Small intestine (tissue), 7 donors: Measurements from ENCODE around the gene ZNF37A. TPM values are rescaled to one million over a fixed set of nuclear protein-coding genes. Genes with fewer than 3 reads are reported as not detected.

Experiments used
- DNase-seq, 2 donors: peaks; one replicate each; pipeline versions ENCODE4 v3.0.0 to v3.0.0-alpha.2; 2013
- FAIRE-seq: peaks from 2 replicates; lab custom pipeline; 2012; peaks lifted over from hg19 to GRCh38; lab: Jason Lieb, UNC
- H3K27ac ChIP-seq, 3 donors: one replicate each; pipeline ENCODE4 v1.5.1; 2013; ENCODE audit warnings: low read length in 2 of 3, mild to moderate bottlenecking in 2 of 3, control low read depth in 1 of 3, inconsistent platforms in 1 of 3, low read depth in 1 of 3, moderate library complexity in 1 of 3
- H3K27me3 ChIP-seq, 3 donors: one replicate each; pipeline ENCODE4 v1.6.1; 2013; ENCODE audit warnings: low read length in 3 of 3, inconsistent platforms in 1 of 3; ENCODE audit not compliant: control insufficient read depth in 3 of 3, insufficient read depth in 3 of 3
- H3K36me3 ChIP-seq, 3 donors: one replicate each; pipeline ENCODE4 v1.6.1; 2013; ENCODE audit warnings: low read length in 3 of 3, inconsistent platforms in 1 of 3, low read depth in 1 of 3, mild to moderate bottlenecking in 1 of 3, moderate library complexity in 1 of 3; ENCODE audit not compliant: control insufficient read depth in 3 of 3, insufficient read depth in 2 of 3
- H3K4me1 ChIP-seq, 3 donors: one replicate each; pipeline ENCODE4 v1.6.1; 2013; ENCODE audit warnings: low read length in 2 of 3, inconsistent platforms in 1 of 3, low read depth in 1 of 3, mild to moderate bottlenecking in 1 of 3, moderate library complexity in 1 of 3; ENCODE audit not compliant: control insufficient read depth in 3 of 3, insufficient read depth in 2 of 3
- H3K4me3 ChIP-seq, 3 donors: one replicate each; pipeline ENCODE4 v1.5.1; 2013; ENCODE audit warnings: low read length in 3 of 3, control low read depth in 1 of 3, inconsistent platforms in 1 of 3, low read depth in 1 of 3, mild to moderate bottlenecking in 1 of 3, moderate library complexity in 1 of 3
- H3K9me3 ChIP-seq, 2 donors: one replicate each; pipeline ENCODE4 v1.6.1; 2013; ENCODE audit warnings: low read depth in 1 of 2, low read length in 1 of 2; ENCODE audit not compliant: control insufficient read depth in 2 of 2, insufficient read depth in 1 of 2
- WGBS, 3 donors: extraction: QIAGEN DNeasy Blood & Tissue Kit; methylation state at CpG; one replicate each; pipeline ENCODE4 v1.1.7; 2013; 5-methylcytosine and 5-hydroxymethylcytosine counted together
- polyA plus RNA-seq, 4 donors: library from polyadenylated mRNA; stranded (reverse) in 3 of 4; unstranded in 1 of 4; fragments of 200-250 nt in 3 of 4; fragments of 120-200 nt in 1 of 4; gene quantifications; one replicate each; pipeline versions ENCODE4 v1.2.1 to v1.2.3, GENCODE V29; 2013
- donor health status: healthy with polysubstance abuse.
- donor health status: control.
- donor health status: control.
- donor health status: Bipolar disorder and iron deficiency.
- donor health status: healthy.

The ZNF37A gene
- polyA plus RNA-seq, 4 donors = 2.2 to 11.6 (median 3.5) TPM

DNA sequence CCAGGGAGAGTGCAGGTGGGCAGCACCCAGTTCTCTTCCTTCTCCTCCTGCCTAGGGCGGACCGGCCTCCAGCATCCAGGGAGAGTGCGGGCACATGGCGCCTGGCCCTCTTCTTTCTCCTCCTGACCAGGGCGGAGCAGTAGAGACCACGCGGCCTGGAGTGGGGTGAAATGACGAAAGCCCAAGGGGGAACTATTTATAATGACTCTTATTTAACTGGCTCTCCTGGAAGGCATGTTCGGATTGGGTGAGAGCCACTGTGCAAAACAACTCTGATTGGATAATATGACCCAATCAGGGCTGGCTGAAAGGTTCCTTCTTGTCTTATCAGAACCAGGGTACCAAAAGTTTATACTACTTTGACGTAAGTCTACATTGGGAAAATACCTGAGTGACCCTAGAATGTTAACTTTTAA, 63.1 kb downstream of the ZNF37A start:
- FAIRE-seq (no peak), DNase-seq (no peak)
- peaks cover 0 to 36% of the 10 kb centered on the region in 2 donors for H3K9me3 ChIP-seq
- H3K36me3 ChIP-seq = no peaks in the 10 kb centered on the region
- H3K27me3 ChIP-seq = no peaks in the 10 kb centered on the region
- H3K4me3 ChIP-seq = no peak overlapping the region
- 86 to 96% (median 91%) methylated on average over 10 of the region's 10 CpGs for WGBS, 3 donors
- no peak overlapping the region for H3K27ac ChIP-seq
- no peaks in the 10 kb centered on the region for H3K4me1 ChIP-seq

GRCh38 chr10:38159004-38159403, 64.9 kb downstream of the ZNF37A start:
- no peak overlapping the region for H3K4me3 ChIP-seq
- 70 to 73% (median 71%) methylated on average over 2 of the region's 2 CpGs for WGBS, 3 donors
- DNase-seq = no peak
- no peaks in the 10 kb centered on the region for H3K27me3 ChIP-seq
- peaks cover 0 to 27% of the 10 kb centered on the region in 2 donors for H3K9me3 ChIP-seq
- H3K4me1 ChIP-seq = no peaks in the 10 kb centered on the region
- FAIRE-seq = no peak
- no peaks in the 10 kb centered on the region for H3K36me3 ChIP-seq
- no peak overlapping the region for H3K27ac ChIP-seq

GRCh38 chr10:38163617-38164016, 69.5 kb downstream of the ZNF37A start:
- H3K9me3 ChIP-seq = peaks cover 0 to 20% of the 10 kb centered on the region in 2 donors
- H3K4me3 ChIP-seq = no peak overlapping the region
- WGBS, 3 donors = 3 to 17% (median 14%) methylated on average over 1 of the region's 1 CpG
- H3K27me3 ChIP-seq = no peaks in the 10 kb centered on the region
- FAIRE-seq (no peak), DNase-seq (no peak)
- H3K36me3 ChIP-seq = no peaks in the 10 kb centered on the region
- H3K4me1 ChIP-seq = no peaks in the 10 kb centered on the region
- H3K27ac ChIP-seq = no peak overlapping the region

DNA sequence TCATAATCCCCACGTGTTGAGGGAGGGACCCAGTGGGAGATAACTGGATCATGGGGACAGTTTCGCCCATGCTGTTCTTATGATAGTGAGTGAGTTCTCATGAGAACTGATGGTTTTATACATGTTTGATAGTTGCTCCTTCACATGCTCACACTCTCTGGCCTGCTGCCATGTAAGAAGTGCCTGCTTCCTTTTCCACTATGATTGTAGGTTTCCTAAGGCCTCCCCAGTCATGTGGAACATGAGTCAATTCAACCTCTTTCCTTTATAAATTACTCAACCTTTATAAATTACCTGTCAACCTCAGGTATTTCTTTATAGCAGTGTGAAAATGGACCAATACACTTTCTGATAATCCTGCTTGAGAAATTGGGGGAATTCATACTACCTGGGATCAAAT, 80.2 kb downstream of the ZNF37A start:
- Histone ChIP-seq H3K27ac (no peak overlapping the region), H3K4me3 (no peak overlapping the region), H3K27me3 (no peaks in the 10 kb centered on the region), H3K4me1 (no peaks in the 10 kb centered on the region), H3K9me3 (peaks cover 0 to 11% of the 10 kb centered on the region in 2 donors), H3K36me3 (no peaks in the 10 kb centered on the region)
- DNase-seq (no peak), FAIRE-seq (no peak)
- WGBS, 3 donors = 43 to 54% (median 45%) methylated on average over 2 of the region's 2 CpGs

DNA sequence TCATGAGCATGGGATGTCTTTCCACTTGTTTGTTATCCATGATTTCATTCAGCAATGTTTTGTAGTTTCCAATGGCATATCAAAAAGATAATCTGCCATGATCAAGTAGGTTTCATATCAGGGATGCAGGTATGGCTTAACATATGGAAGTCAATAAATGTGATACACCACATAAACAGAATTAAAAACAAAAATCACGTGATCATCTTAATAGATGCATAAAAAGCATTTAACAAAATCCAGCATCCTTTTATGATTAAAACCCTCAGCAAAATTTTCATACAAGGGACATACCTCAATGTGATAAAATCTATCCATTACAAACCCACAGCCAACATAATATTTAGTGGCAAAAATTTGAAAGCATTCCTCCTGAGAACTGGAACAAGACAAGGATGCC, 90.3 kb downstream of the ZNF37A start:
- WGBS, 3 donors = 29 to 39% (median 30%) methylated on average over 1 of the region's 1 CpG

More for the DNA sequence above, 90.3 kb downstream of the ZNF37A start:
- Histone ChIP-seq H3K36me3 (no peaks in the 10 kb centered on the region), H3K9me3 (peaks cover 0 to 10% of the 10 kb centered on the region in 2 donors), H3K27me3 (no peaks in the 10 kb centered on the region), H3K27ac (no peak overlapping the region), H3K4me1 (no peaks in the 10 kb centered on the region), H3K4me3 (no peak overlapping the region)
- no peak for DNase-seq
- FAIRE-seq = no peak

Other genes starting within 250 kb of the ZNF37A start
- 10 to 100 TPM in 1 of 4 donors, 1 to 10 TPM in 3; 1.1 to 22.1 (median 3.4) TPM for gene ZNF248, start 236.7 kb upstream of the ZNF37A start, polyA plus RNA-seq
- 1 to 10 TPM; 1.1 to 4.6 (median 2.6) TPM for gene ZNF25, start 117.7 kb upstream of the ZNF37A start, polyA plus RNA-seq
- gene ZNF33A, start 83.7 kb upstream of the ZNF37A start, polyA plus RNA-seq = 10 to 100 TPM in 1 of 4 donors, 1 to 10 TPM in 3; 8.5 to 43.1 (median 8.9) TPM